Endothelial cell of coronary artery (primary cell): ENCODE measurements around the gene IFNE. TPM values are rescaled to one million over a fixed set of nuclear protein-coding genes. Genes with fewer than 3 reads are reported as not detected.

Source experiments
- total RNA-seq: library from RNA; depleted of rRNA; stranded (reverse); fragments of >200 nt; gene quantifications from 2 replicates; pipeline ENCODE4 v1.2.3, GENCODE V29; 2014

The IFNE gene
- 0.99 and 2.1 TPM in 2 replicates for total RNA-seq

GRCh38 chr9:21482213-21482612 lies at the start of gene IFNE:
Gene IFNE, minus strand, starts transcription at chr9:21482313. Its CDS starts 619 bp downstream, at chr9:21481694.

GRCh38 chr9:21440139-21440538 lies 42.0 kb downstream of the IFNE start, which contains the start of gene IFNA1:
Gene IFNA1, plus strand, starts transcription at chr9:21440439. Its CDS starts 69 bp downstream, at chr9:21440508.

Other genes with a start within 250 kb of the IFNE start
- gene IFNA14, start 242.3 kb downstream of the IFNE start, total RNA-seq, result not detected in 2 replicates
- gene IFNA5, start 177.0 kb downstream of the IFNE start, total RNA-seq, result 0.09 TPM in 1 of 2 replicates, not detected in the other
- 32.2 and 38.3 TPM in 2 replicates for gene KLHL9, start 146.9 kb downstream of the IFNE start, total RNA-seq
- gene IFNA6, start 131.4 kb downstream of the IFNE start, total RNA-seq, result not detected in 2 replicates
- gene IFNA13, start 114.3 kb downstream of the IFNE start, total RNA-seq, result not detected in 2 replicates
- gene IFNA2, start 96.9 kb downstream of the IFNE start, total RNA-seq, result not detected in 2 replicates
- gene IFNA8, start 73.2 kb downstream of the IFNE start, total RNA-seq, result not detected in 2 replicates
- gene IFNA1, start 41.9 kb downstream of the IFNE start, total RNA-seq, result not detected in 2 replicates